ENCODE results near the gene NLRP11.

NLRP11 gene

GRCh38 chr19:55858969-55859368 is 27.2 kb upstream of the NLRP11 start:
- Histone ChIP-seq H3K4me3 (no peak overlapping the region), H3K27me3 (no peaks in the 10 kb centered on the region), H3K9me3 (peaks cover 0 to 4% (median 0%) of the 10 kb centered on the region in 3 donors), H3K36me3 (no peaks in the 10 kb centered on the region), H3K27ac (no peak overlapping the region), H3K4me1 (no peaks in the 10 kb centered on the region)
- intact Hi-C loops (cut with DNase I; ENCODE audit: low total_unique reads) = no loop called here
- no peak for DNase-seq
- no peak for TF ChIP-seq CTCF (IDR thresholded peaks at IDR 0.05)

- H3K36me3 ChIP-seq = no peaks in the 10 kb centered on the region
- H3K27me3 ChIP-seq = no peaks in the 10 kb centered on the region
- H3K4me3 ChIP-seq = no peak overlapping the region
- H3K9me3 ChIP-seq = peaks cover 0 to 4% (median 0%) of the 10 kb centered on the region in 3 donors
- TF ChIP-seq CTCF (IDR thresholded peaks at IDR 0.05) = no peak
- intact Hi-C loops (cut with DNase I; ENCODE audit: low total_unique reads) = no loop called here
- H3K4me1 ChIP-seq = no peaks in the 10 kb centered on the region
- DNase-seq = no peak
- no peak overlapping the region for H3K27ac ChIP-seq
These were observed 26.6 kb upstream of the NLRP11 start for GRCh38 chr19:55858401-55858800.

- Histone ChIP-seq H3K4me3 (no peak overlapping the region), H3K9me3 (peaks cover 0 to 4% (median 0%) of the 10 kb centered on the region in 3 donors), H3K27me3 (no peaks in the 10 kb centered on the region), H3K27ac (no peak overlapping the region), H3K4me1 (no peaks in the 10 kb centered on the region), H3K36me3 (no peaks in the 10 kb centered on the region)
- TF ChIP-seq CTCF (IDR thresholded peaks at IDR 0.05) = no peak
- DNase-seq = no peak
- intact Hi-C loops (cut with DNase I; ENCODE audit: low total_unique reads) = no loop called here
These were observed 26.2 kb upstream of the NLRP11 start for GRCh38 chr19:55857974-55858373.

GRCh38 chr19:55857149-55857548 is 25.4 kb upstream of the NLRP11 start:
- DNase-seq = no peak
- no peak for TF ChIP-seq CTCF (IDR thresholded peaks at IDR 0.05)
- Histone ChIP-seq H3K27ac (no peak overlapping the region), H3K4me3 (no peak overlapping the region), H3K27me3 (no peaks in the 10 kb centered on the region), H3K36me3 (no peaks in the 10 kb centered on the region), H3K9me3 (peaks cover 0 to 4% (median 0%) of the 10 kb centered on the region in 3 donors), H3K4me1 (no peaks in the 10 kb centered on the region)
- intact Hi-C loops (cut with DNase I; ENCODE audit: low total_unique reads) = no loop called here

GRCh38 chr19:55855160-55855559 is 23.4 kb upstream of the NLRP11 start:
- TF ChIP-seq CTCF (IDR thresholded peaks at IDR 0.05) = no peak
- Histone ChIP-seq H3K27ac (no peak overlapping the region), H3K4me1 (no peaks in the 10 kb centered on the region), H3K36me3 (no peaks in the 10 kb centered on the region), H3K27me3 (no peaks in the 10 kb centered on the region), H3K4me3 (no peak overlapping the region), H3K9me3 (no peaks in the 10 kb centered on the region)
- no peak for DNase-seq
- intact Hi-C loops (cut with DNase I; ENCODE audit: low total_unique reads) = no loop called here

GRCh38 chr19:55838906-55839305 is 7.1 kb upstream of the NLRP11 start:
- Histone ChIP-seq H3K27me3 (no peaks in the 10 kb centered on the region), H3K4me3 (no peak overlapping the region), H3K36me3 (no peaks in the 10 kb centered on the region), H3K9me3 (peaks cover 0 to 4% (median 0%) of the 10 kb centered on the region in 3 donors), H3K27ac (no peak overlapping the region), H3K4me1 (no peaks in the 10 kb centered on the region)
- no peak for DNase-seq
- TF ChIP-seq CTCF (IDR thresholded peaks at IDR 0.05) = no peak
- intact Hi-C loops (cut with DNase I; ENCODE audit: low total_unique reads) = no loop called here

All from tibial artery (tissue), 4 donors.